ENCODE measurements around the gene CCDC69. TPM values are rescaled to one million over a fixed set of nuclear protein-coding genes. Genes with fewer than 3 reads are reported as not detected.

The CCDC69 gene
- total and polyA plus RNA-seq, 2 donors (not counting 1 experiment from before 2014, with no cell fraction given) = 58.7 to 125 TPM

DNA sequence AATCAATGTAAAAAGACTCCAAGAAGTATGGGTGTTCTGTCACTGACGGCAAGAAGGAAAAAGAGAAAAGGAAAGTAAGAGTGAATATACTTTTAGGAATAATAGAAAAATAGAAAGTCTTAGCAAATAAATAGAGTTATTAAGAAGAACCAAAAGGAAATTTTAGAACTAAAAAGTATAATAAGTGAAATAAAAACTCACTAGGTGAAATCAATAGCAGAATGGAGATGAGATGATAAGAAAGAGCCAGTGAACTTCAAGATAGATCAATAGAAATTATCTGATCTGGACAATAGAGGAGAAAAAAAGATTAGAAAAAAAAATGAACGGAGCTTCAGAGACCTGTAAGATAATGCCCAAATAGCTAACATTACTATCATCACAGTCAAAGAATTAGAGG, 34.7 kb downstream of the CCDC69 start:
- intact Hi-C loops (cut with micrococcal nuclease) = no loop called here

DNA sequence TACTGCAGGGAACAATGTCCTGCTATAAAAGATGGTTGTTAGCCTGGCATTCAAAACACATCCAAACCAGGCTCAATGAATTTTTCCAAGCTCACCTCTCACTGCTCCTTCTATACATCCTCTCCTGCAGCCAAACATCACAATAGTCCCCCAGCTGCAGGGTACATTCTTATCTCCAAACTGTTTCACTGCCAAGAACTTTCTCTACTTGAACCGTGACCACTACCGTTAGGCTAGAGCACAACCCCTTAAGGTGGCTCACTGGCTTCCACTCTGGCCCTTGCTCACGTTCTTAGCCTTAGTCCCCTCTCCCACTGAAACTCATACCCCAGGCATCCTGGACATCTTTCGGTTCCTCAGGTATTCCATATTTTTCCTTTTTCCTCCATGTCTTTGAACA, 37.4 kb downstream of the CCDC69 start:
- Mint-ChIP-seq H3K4me3 (no peak overlapping the region), H3K27me3 (no peaks in the 10 kb centered on the region), H3K4me1 (peaks cover 48% of the 10 kb centered on the region), H3K27ac (peak overlapping the region; percentile 17), H3K9me3 (ENCODE audit: insufficient read depth) (no peaks in the 10 kb centered on the region)
- peaks cover 10 to 76% of the 10 kb centered on the region in 2 experiments for H3K36me3 ChIP-seq (replicated peaks in 1 of 2; ENCODE audit: control extremely low read depth in 1 of 2, control insufficient read depth in 1 of 2, extremely low read depth in 1 of 2, insufficient read depth in 2 of 2, low read length in 1 of 2)
- ChIA-PET CTCF (interaction anchor here (1.4 to 4.1 kb wide), 2 partner anchors 52 to 61 kb away, joined by 5 to 16 read pairs; no protein-coding TSS in a partner anchor), POLR2A (no interaction called here)
- H3K4me2 ChIP-seq (replicated peaks; ENCODE audit: low read depth, low read length, poor library complexity, severe bottlenecking) = no peak overlapping the region
- H2AFZ ChIP-seq (ENCODE audit: insufficient read depth, low read depth, low read length, poor library complexity, severe bottlenecking) = no peak overlapping the region
- H4K20me1 ChIP-seq (ENCODE audit: control insufficient read depth, insufficient read depth, low read length, poor library complexity, severe bottlenecking) = no peaks in the 10 kb centered on the region
- ATAC-seq (ENCODE audit: low read depth) = no peak
- H3K27ac ChIP-seq (ENCODE audit: low read length in 2 of 2) = no peak overlapping the region
- H3K9me3 ChIP-seq (ENCODE audit: control extremely low read depth in 1 of 3, control insufficient read depth in 2 of 3, insufficient read depth in 1 of 3, low read length in 2 of 3) = peaks cover 0 to 5% (median 4%) of the 10 kb centered on the region in 3 donors
- no peak overlapping the region for H3K9ac ChIP-seq (ENCODE audit: low read length)
- no peak for TF ChIP-seq EZH2 (IDR thresholded peaks at IDR 0.05; ENCODE audit: borderline replicate concordance, insufficient read depth, low read depth, low read length, poor library complexity, severe bottlenecking)
- TF ChIP-seq, protein P1, sequence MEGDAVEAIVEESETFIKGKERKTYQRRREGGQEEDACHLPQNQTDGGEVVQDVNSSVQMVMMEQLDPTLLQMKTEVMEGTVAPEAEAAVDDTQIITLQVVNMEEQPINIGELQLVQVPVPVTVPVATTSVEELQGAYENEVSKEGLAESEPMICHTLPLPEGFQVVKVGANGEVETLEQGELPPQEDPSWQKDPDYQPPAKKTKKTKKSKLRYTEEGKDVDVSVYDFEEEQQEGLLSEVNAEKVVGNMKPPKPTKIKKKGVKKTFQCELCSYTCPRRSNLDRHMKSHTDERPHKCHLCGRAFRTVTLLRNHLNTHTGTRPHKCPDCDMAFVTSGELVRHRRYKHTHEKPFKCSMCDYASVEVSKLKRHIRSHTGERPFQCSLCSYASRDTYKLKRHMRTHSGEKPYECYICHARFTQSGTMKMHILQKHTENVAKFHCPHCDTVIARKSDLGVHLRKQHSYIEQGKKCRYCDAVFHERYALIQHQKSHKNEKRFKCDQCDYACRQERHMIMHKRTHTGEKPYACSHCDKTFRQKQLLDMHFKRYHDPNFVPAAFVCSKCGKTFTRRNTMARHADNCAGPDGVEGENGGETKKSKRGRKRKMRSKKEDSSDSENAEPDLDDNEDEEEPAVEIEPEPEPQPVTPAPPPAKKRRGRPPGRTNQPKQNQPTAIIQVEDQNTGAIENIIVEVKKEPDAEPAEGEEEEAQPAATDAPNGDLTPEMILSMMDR (IDR thresholded peaks at IDR 0.05) = no peak
- no peak for DNase-seq
- no peaks in the 10 kb centered on the region for H3K27me3 ChIP-seq (replicated peaks in 1 of 4; ENCODE audit: control extremely low read depth in 1 of 4, control insufficient read depth in 3 of 4, insufficient read depth in 4 of 4, low read length in 3 of 4)
- H3K4me3 ChIP-seq (ENCODE audit: control extremely low read depth in 1 of 5, extremely low read depth in 1 of 5, insufficient read depth in 1 of 5, low read depth in 2 of 5, low read length in 4 of 5) = no peak overlapping the region
- intact Hi-C loops (cut with micrococcal nuclease) = no loop called here
- H3K79me2 ChIP-seq (ENCODE audit: control insufficient read depth, insufficient read depth, low read length) = peaks cover 62% of the 10 kb centered on the region
- 90% methylated on average over 4 of the region's 4 CpGs for WGBS (ENCODE audit: insufficient coverage)
- peaks cover 12 to 24% of the 10 kb centered on the region in 2 donors for H3K4me1 ChIP-seq (ENCODE audit: control insufficient read depth in 2 of 2, insufficient read depth in 2 of 2, low read length in 2 of 2)

More for the DNA sequence above, 34.7 kb downstream of the CCDC69 start:
- WGBS (ENCODE audit: insufficient coverage) = no CpG with 5 or more reads among the region's 2 CpGs
- ChIA-PET POLR2A (interaction anchor here (0.6 kb wide), 1 partner anchor 63 kb away, joined by 13 read pairs; no protein-coding TSS in a partner anchor), CTCF (interaction anchor here (0.7 to 4.1 kb wide), 6 partner anchors 18 to 74 kb away, joined by 3 to 16 read pairs (median 8); no protein-coding TSS in a partner anchor)
- peak overlapping the region in 1 of 2 donors; percentile 78 for H3K27ac ChIP-seq (ENCODE audit: low read length in 2 of 2)
- no peaks in the 10 kb centered on the region for H3K27me3 Mint-ChIP-seq
- H3K36me3 ChIP-seq (replicated peaks in 1 of 2; ENCODE audit: control extremely low read depth in 1 of 2, control insufficient read depth in 1 of 2, extremely low read depth in 1 of 2, insufficient read depth in 2 of 2, low read length in 1 of 2) = peaks cover 14 to 59% of the 10 kb centered on the region in 2 experiments
- H3K27ac Mint-ChIP-seq = no peak overlapping the region
- DNase-seq = no peak
- no peak overlapping the region for H3K4me2 ChIP-seq (replicated peaks; ENCODE audit: low read depth, low read length, poor library complexity, severe bottlenecking)
- peaks cover 4 to 11% (median 10%) of the 10 kb centered on the region in 3 donors for H3K9me3 ChIP-seq (ENCODE audit: control extremely low read depth in 1 of 3, control insufficient read depth in 2 of 3, insufficient read depth in 1 of 3, low read length in 2 of 3)
- H3K4me3 ChIP-seq (ENCODE audit: control extremely low read depth in 1 of 5, extremely low read depth in 1 of 5, insufficient read depth in 1 of 5, low read depth in 2 of 5, low read length in 4 of 5) = no peak overlapping the region
- H3K4me1 Mint-ChIP-seq = peaks cover 61% of the 10 kb centered on the region
- no peaks in the 10 kb centered on the region for H4K20me1 ChIP-seq (ENCODE audit: control insufficient read depth, insufficient read depth, low read length, poor library complexity, severe bottlenecking)
- H3K4me3 Mint-ChIP-seq = no peak overlapping the region
- no peaks in the 10 kb centered on the region for H3K9me3 Mint-ChIP-seq (ENCODE audit: insufficient read depth)
- peaks cover 27 to 48% of the 10 kb centered on the region in 2 donors for H3K4me1 ChIP-seq (ENCODE audit: control insufficient read depth in 2 of 2, insufficient read depth in 2 of 2, low read length in 2 of 2)
- H3K79me2 ChIP-seq (ENCODE audit: control insufficient read depth, insufficient read depth, low read length) = peaks cover 74% of the 10 kb centered on the region
- TF ChIP-seq EZH2 (IDR thresholded peaks at IDR 0.05; ENCODE audit: borderline replicate concordance, insufficient read depth, low read depth, low read length, poor library complexity, severe bottlenecking) = no peak
- TF ChIP-seq, protein P1 (IDR thresholded peaks at IDR 0.05) = no peak
- no peak for ATAC-seq (ENCODE audit: low read depth)
- H2AFZ ChIP-seq (ENCODE audit: insufficient read depth, low read depth, low read length, poor library complexity, severe bottlenecking) = no peak overlapping the region
- H3K9ac ChIP-seq (ENCODE audit: low read length) = no peak overlapping the region
- H3K27me3 ChIP-seq (replicated peaks in 1 of 4; ENCODE audit: control extremely low read depth in 1 of 4, control insufficient read depth in 3 of 4, insufficient read depth in 4 of 4, low read length in 3 of 4) = no peaks in the 10 kb centered on the region

All from B cell (primary cell).